MG63 (cell line): ENCODE results near the gene IRX5. TPM values are rescaled to one million over a fixed set of nuclear protein-coding genes. Genes with fewer than 3 reads are reported as not detected.

Experiments used
- DNase-seq: peaks from one replicate; pipeline ENCODE4 v3.0.0-alpha.2; 2020
- H3K27me3 ChIP-seq: fragments of 250-450 bp; sonication (Bioruptor Pico); 2 replicates; pipeline ENCODE4 v1.5.1; 2020; ENCODE audit warnings: mild to moderate bottlenecking, moderate library complexity
- H3K36me3 ChIP-seq: fragments of 250-450 bp; sonication (Bioruptor Pico); 2 replicates; pipeline ENCODE4 v1.5.1; 2020; ENCODE audit warnings: mild to moderate bottlenecking, moderate library complexity
- H3K4me3 ChIP-seq: fragments of 250-450 bp; sonication (Bioruptor Pico); 2 replicates; pipeline ENCODE4 v1.5.1; 2020; ENCODE audit warnings: mild to moderate bottlenecking, moderate library complexity
- H3K9me3 ChIP-seq: fragments of 250-450 bp; sonication (Bioruptor Pico); 2 replicates; pipeline ENCODE4 v1.5.1; 2020; ENCODE audit warnings: mild to moderate bottlenecking, moderate library complexity
- total RNA-seq: library from RNA; depleted of rRNA; stranded (reverse); fragments of >200 nt; shearing (Covaris generic); gene quantifications from 2 replicates; pipeline ENCODE4 v1.2.3, GENCODE V29; 2014; ENCODE audit warnings: low replicate concordance; rRNA removed

IRX5 gene
- 16.7 and 26.4 TPM in 2 replicates for total RNA-seq

DNA sequence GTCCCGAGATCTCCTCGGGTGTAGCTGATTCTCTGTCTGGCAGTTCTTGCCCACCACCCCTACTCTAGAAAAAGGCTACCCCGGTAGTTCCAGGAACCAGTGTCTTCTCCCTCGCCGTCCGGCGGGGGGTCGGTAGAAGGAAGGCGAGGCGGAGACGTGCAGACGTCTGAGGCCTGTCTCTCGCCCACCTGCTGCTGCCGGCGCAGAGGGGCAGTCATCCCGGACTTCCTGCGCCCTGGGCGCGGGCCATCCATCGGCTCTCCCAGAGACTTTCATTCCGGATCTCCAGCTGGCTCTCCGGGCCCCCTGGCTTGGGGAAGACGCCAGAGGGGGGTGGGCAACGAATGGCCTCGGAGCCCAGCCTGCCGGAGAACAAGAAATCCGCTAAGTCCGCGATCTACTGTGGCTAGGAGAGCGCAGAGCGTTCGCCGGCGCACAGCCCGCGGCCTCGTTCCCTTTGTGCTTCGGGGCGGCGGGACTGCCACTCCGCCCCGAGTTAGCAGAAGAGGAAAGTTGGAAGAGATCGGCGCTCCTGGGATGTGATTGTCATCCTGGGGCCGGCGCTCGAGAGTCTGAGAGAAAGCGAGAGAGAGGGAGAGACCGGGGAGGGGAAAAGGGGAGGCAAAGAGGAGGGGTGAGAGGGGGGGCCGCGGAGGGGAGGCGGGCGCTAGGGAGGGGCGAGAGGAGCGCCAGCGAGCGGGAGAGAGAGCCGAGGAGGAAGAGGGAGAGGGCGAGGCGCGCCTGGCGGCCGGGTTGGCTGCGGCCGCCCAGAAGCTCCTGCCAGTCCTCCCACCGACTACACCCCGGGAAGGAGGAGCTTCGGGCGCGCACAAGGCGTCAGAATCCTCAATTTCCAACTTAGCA is at the start of gene IRX5:
Gene IRX5, plus strand, starts transcription at position 861 of the 864 bp plus-strand sequence. CDS start 334 bp downstream, outside the sequence.
- Histone ChIP-seq H3K36me3 (peaks cover 28% of the 10 kb centered on the region), H3K27me3 (no peaks in the 10 kb centered on the region)

DNA sequence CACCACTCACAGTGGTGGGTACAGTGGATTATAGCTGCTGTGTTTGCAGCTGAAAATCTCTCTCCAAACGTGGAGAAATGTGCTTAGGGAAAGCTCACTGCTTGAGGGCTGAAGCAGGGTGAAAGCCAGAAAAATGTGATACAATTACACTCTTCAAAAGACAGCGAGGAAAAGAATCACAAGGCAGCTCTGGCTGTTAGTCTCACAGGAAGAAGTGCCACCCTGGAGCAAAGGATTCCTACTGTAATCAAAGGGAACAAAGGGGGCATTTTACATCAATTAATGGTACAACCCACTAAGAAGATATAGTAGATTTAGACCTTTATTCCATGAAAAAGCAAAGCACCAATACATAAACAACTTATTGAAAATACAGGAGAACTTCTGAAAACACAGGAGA is 48.1 kb upstream of the IRX5 start:
- no peak for DNase-seq
- peaks cover 10% of the 10 kb centered on the region for H3K9me3 ChIP-seq
- H3K27me3 ChIP-seq = no peaks in the 10 kb centered on the region
- H3K36me3 ChIP-seq = no peaks in the 10 kb centered on the region
- H3K4me3 ChIP-seq = no peak overlapping the region

More for the DNA sequence above, at the start of gene IRX5:
- Histone ChIP-seq H3K9me3 (no peaks in the 10 kb centered on the region), H3K4me3 (peak within 1 kb of the TSS; percentile 74)
- DNase-seq = peak; percentile 100

DNA sequence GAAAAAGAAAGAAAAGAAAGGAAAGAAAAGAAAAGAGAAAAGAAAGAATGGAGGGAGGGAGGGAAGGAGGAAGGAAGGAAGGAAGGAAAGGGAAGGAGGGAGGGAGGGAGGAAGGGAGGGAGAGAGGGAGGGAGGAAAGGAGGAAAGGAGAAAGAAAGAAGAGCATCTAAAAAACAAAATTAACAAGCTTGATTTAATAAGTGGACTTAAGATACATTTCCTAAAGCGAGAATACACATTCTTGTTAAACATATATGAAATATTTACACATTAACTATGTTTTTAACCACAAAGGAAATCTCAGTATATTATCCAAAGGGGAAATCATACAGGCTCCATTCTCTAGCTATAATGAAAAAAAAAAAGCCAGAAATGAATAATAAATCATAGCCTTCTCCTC is 47.3 kb upstream of the IRX5 start:
- H3K36me3 ChIP-seq = no peaks in the 10 kb centered on the region
- H3K27me3 ChIP-seq = no peaks in the 10 kb centered on the region
- DNase-seq = no peak
- peaks cover 10% of the 10 kb centered on the region for H3K9me3 ChIP-seq
- H3K4me3 ChIP-seq = no peak overlapping the region

DNA sequence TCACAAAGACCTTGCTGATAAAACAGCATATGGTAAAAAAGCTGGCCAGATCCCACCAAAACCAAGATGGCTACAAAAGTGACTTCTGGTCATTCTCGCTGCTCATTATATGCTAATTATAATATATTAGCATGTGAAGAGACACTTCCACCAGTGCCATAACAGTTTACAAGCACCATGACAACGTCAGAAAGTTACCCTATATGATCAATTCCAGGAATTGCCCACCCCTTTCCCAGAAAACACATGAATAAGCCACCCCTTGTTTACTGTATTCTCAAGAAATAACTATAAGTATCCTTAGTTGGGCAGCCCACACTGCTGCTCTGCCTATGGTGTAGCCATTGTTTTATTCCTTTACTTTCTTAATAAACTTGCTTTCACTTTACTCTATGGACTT is 44.6 kb upstream of the IRX5 start:
- Histone ChIP-seq H3K4me3 (no peak overlapping the region), H3K27me3 (no peaks in the 10 kb centered on the region), H3K36me3 (no peaks in the 10 kb centered on the region), H3K9me3 (peaks cover 7% of the 10 kb centered on the region)
- DNase-seq = no peak

DNA sequence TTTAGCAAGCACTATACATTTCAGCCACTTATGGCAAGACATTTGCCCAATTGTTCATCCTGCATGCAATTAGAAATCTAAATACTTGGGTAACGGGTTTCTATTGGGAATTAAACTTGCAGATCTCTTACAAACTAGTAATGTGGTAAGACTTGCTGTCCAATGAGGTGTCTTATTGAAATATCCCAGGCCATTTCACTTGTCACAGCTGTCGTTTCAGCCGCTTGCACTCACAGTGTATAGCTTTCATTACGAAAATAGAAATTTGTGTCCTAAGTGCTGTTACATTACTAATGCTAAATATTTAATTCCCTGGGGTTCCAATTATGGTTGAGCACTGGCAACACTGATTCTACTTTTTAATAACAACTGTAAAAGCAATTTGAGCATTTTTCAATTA is 40.3 kb upstream of the IRX5 start:
- Histone ChIP-seq H3K4me3 (no peak overlapping the region), H3K27me3 (no peaks in the 10 kb centered on the region), H3K9me3 (peaks cover 2% of the 10 kb centered on the region; the same call in 1 of the 2 replicates), H3K36me3 (no peaks in the 10 kb centered on the region)
- no peak for DNase-seq

DNA sequence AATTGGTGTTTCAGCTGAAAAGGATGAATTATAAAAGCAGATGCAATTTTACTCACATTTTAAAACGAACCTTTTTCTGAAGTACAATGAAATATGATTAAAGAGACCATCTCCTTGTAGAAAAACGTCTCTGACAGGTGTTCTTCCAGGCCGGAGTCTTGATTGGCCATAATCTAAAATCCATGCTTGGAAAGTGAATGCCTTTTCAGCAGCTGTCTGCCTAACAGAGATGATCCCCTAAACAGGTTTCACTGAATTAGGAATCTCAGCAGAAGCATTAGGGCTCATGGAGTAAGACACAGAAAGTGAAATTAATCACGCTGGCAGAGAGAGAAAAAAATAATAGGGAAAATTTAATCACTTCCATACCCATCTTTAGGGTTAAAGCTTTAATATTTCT is 39.3 kb upstream of the IRX5 start:
- no peaks in the 10 kb centered on the region for H3K36me3 ChIP-seq

DNA sequence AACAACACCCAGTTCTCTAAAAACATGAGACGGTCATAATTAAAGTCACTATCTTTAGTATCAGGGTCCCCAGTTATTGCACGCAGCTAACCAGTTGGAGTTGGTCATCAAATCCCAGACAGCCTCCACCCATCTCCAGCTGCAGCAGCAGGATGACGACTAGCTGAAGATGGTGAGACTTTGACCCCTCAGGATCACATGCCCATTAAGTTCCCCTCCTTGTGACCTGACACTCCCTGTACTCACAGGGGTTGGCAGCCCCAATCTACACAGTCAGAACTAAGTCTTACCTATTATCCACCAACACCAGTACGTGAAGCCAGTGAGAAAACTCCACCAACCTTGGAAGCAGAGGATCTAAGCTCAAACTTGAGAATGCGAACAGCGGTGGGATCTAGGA is 37.7 kb upstream of the IRX5 start:
- no peak overlapping the region for H3K4me3 ChIP-seq
- no peaks in the 10 kb centered on the region for H3K36me3 ChIP-seq
- no peaks in the 10 kb centered on the region for H3K9me3 ChIP-seq
- H3K27me3 ChIP-seq = no peaks in the 10 kb centered on the region
- DNase-seq = no peak

More for the DNA sequence above, 39.3 kb upstream of the IRX5 start:
- H3K27me3 ChIP-seq = no peaks in the 10 kb centered on the region
- no peak overlapping the region for H3K4me3 ChIP-seq
- no peak for DNase-seq
- peaks cover 2% of the 10 kb centered on the region; the same call in 1 of the 2 replicates for H3K9me3 ChIP-seq

DNA sequence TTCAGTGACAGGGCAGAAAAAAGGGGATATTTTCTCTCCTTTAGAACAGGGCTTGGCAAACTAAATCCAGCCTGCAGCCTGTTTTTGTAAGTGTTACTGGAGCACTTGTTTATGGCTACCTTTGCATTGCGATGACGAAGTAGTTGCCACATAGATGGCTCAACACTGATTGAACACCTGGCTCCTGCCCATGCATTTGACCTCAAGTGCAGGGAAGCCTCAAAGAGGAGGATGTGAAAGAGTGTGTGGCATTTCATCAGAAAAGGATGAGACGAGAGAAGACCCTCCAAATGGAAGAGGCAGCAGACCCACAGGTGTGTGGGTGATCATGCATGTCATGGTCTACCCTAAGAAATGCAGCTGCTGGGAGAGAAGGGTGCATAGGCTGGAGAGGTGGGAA is 32.7 kb upstream of the IRX5 start:
- no peak for DNase-seq
- Histone ChIP-seq H3K27me3 (no peaks in the 10 kb centered on the region), H3K36me3 (no peaks in the 10 kb centered on the region; the same call in 1 of the 2 replicates), H3K4me3 (no peak overlapping the region), H3K9me3 (peaks cover 7% of the 10 kb centered on the region)

DNA sequence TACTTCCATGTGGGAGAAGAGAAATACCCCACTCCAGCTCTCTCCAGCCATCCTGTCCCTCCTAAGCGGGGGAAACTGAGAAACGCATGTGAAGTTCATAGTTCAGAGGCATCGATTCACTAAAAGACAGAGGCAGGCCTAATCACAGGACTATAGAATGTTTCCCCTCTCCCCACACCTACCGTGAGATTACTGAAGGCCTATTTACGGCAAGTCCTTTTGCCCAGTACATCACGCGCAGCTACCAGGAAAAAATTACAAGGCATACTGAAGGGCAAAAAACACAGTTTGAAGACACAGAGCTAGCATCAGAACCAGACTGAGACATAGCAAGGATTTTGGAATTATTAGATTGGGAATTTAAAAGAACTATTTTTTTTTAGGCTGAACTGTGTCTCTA is 29.1 kb upstream of the IRX5 start:
- Histone ChIP-seq H3K4me3 (no peak overlapping the region), H3K36me3 (no peaks in the 10 kb centered on the region; the same call in 1 of the 2 replicates), H3K27me3 (no peaks in the 10 kb centered on the region), H3K9me3 (peaks cover 11% of the 10 kb centered on the region)
- DNase-seq = no peak

DNA sequence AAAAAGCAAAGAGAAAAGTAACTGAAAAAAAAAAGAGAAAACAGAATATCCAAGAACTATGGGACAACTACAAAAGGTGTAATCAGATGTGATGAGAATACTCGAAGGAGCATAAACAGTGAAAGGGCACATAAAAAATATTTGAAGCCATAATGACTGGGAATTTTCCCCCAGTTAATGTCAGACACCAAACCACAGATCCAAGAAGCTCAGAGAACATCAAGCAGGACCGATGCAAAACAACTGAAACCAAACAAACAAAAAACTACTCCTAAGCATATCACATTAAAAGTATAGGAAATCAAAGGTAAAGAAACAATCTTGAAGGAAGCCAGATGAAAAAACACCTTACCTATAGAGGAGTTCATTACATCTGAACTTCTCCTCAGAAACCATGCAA is 27.6 kb upstream of the IRX5 start:
- H3K4me3 ChIP-seq = no peak overlapping the region
- peaks cover 11% of the 10 kb centered on the region for H3K9me3 ChIP-seq
- no peaks in the 10 kb centered on the region for H3K27me3 ChIP-seq
- DNase-seq = no peak
- no peaks in the 10 kb centered on the region; the same call in 1 of the 2 replicates for H3K36me3 ChIP-seq

DNA sequence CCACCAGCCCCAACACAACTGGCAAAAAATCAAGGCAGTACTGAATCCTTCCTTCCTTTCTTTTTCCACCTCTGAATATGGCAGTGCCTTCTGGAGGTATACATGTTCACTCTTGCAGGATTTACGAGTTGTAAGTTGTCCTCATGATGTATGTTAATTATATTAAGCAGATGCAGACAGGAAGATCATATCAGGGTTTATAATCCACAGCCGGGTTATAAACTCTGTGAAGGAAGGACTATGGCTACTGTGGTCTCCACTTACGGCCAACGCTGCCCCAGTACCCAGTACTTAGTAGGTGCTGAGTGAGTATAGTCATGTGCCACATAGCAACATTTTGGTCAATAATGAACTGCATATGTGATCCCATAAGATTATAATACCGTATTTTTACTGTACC is 19.6 kb upstream of the IRX5 start:
- Histone ChIP-seq H3K4me3 (no peak overlapping the region), H3K27me3 (no peaks in the 10 kb centered on the region), H3K9me3 (no peaks in the 10 kb centered on the region), H3K36me3 (peaks cover 18% of the 10 kb centered on the region)
- no peak for DNase-seq

DNA sequence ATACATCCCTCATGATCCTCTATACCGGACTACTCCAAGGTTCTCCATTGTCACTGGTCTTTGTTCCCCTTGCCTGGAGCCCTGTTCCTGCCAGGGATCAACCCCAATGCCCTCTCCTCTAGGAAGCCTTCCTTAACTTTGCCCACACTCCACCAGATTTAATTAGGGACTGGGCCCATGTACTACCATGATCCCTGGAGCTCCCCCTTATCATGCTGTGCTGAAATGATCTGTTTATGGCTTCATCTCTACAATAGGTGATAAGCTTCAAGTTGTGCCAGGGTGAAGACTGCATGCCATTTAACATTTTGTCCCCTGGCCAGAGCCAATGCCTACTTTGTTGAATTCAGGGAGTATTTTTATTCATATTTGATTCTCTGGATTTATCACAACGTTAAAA is 17.9 kb upstream of the IRX5 start:
- no peaks in the 10 kb centered on the region for H3K27me3 ChIP-seq
- DNase-seq = no peak
- no peak overlapping the region for H3K4me3 ChIP-seq
- H3K9me3 ChIP-seq = no peaks in the 10 kb centered on the region
- H3K36me3 ChIP-seq = peaks cover 31% of the 10 kb centered on the region

DNA sequence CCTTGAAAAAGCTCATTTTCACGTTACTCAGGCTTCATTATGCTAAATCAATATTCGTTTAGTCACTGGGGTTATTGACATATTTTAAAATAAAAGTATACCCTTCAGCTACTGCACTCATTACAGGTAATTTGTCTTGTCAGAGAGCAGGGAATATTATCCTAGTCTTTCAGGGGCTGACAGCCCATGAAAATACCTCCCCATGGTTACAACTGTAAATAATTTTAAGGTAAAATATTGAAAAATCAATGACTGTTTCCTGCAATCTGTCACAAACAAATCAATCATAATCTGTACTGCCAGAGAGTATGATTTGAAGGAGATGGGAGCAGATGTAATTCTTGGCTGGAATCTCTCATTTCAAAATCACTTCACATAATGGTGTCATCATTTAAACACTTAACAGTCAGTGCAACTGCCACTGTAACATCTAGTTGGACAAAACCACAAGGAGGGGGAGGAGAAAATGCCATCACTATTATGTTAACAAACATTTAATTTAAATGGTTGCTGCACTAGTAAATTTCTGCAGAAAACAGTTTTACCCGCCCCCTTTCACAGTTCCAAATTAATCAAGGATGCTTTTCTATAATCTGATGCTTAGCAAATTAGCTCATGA is 9.3 kb upstream of the IRX5 start:
- no peak for DNase-seq
- no peaks in the 10 kb centered on the region for H3K9me3 ChIP-seq

DNA sequence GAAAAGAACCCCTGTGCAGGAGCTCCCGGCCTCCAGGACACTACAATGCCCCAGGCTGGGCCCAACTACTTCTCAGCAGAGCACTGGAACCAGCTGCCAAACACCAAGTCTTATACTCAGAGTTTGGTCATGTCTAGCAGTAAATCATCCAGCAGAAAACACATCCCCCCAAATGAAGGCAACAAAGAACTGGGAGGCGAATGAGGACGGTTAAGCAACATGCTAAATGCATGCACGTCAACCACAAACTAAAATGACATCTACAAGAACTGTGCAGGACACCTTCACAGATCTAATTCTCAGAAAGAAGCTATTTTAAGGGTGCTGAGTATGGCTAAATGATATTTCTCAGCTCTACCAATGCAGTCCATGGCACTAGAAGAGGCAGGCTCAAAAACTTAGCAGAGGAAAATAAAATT is 7.6 kb upstream of the IRX5 start:
- no peaks in the 10 kb centered on the region for H3K9me3 ChIP-seq
- no peak for DNase-seq

More for the DNA sequence above, 9.3 kb upstream of the IRX5 start:
- H3K36me3 ChIP-seq = peaks cover 64% of the 10 kb centered on the region
- H3K27me3 ChIP-seq = no peaks in the 10 kb centered on the region
- H3K4me3 ChIP-seq = no peak overlapping the region

DNA sequence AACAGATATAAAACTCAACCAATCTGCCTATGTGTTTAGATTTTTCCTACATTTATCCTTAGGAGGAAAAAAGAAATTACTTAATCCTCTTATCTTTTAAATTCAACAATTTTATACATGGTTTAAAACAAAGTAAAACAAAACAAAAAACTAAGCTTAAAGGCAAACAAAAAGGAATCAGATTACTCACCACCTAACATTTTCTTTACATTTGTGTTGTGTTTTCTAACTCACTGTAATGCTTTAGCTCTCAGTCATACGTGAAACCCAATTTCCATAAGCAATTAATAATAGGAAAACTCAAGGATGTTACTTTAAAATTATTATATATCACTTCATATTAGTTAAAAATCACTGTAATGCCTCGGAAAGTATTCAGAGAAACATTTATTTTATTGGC is 6.7 kb upstream of the IRX5 start:
- no peak for DNase-seq
- no peaks in the 10 kb centered on the region for H3K9me3 ChIP-seq
- H3K27me3 ChIP-seq = no peaks in the 10 kb centered on the region
- H3K4me3 ChIP-seq = no peak overlapping the region
- H3K36me3 ChIP-seq = peaks cover 42% of the 10 kb centered on the region

More for the DNA sequence above, 7.6 kb upstream of the IRX5 start:
- Histone ChIP-seq H3K27me3 (no peaks in the 10 kb centered on the region), H3K36me3 (peaks cover 50% of the 10 kb centered on the region), H3K4me3 (no peak overlapping the region)

DNA sequence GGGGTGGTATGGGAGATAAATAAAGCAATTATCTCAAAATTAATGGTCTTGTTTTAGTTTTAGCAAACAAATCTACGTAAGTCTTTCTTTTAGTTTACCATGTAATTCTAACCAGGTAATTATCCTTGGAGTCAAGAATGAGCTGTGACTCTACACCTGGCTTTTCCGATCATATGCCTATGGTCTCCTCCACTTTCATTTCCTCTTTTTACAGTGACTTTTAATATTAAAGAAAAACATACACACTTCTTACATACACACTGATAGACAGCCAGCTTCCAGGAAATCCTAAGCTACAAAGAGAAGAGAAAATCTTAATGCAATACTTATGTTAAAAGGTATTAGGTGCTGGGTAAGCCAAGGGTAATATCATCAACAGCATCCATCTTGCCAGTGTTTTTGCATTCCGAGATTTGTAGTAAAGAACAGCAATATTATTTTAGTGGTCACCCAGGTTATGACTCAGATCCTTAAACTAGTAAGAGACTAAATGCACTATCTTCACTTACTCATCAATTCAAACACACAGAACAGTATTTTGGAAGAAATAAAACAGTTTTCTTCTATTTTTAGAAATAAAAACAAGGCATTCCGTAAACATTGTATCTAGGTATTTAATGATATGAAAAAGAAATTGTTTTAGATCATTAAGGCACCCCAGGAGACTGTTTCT is 4.4 kb upstream of the IRX5 start:
- Histone ChIP-seq H3K9me3 (no peaks in the 10 kb centered on the region), H3K36me3 (peaks cover 21% of the 10 kb centered on the region), H3K4me3 (peak overlapping the region; percentile 74), H3K27me3 (no peaks in the 10 kb centered on the region)
- DNase-seq = no peak
